ENCODE results near the gene IL10RB. TPM values are rescaled to one million over a fixed set of nuclear protein-coding genes. Genes with fewer than 3 reads are reported as not detected.

Gene IL10RB
- total and polyA plus RNA-seq, 10 of the 15 experiments (the other 5 are each of a cell fraction or from before 2014, with no cell fraction given) = 15.0 to 55.1 (median 34.9) TPM

DNA sequence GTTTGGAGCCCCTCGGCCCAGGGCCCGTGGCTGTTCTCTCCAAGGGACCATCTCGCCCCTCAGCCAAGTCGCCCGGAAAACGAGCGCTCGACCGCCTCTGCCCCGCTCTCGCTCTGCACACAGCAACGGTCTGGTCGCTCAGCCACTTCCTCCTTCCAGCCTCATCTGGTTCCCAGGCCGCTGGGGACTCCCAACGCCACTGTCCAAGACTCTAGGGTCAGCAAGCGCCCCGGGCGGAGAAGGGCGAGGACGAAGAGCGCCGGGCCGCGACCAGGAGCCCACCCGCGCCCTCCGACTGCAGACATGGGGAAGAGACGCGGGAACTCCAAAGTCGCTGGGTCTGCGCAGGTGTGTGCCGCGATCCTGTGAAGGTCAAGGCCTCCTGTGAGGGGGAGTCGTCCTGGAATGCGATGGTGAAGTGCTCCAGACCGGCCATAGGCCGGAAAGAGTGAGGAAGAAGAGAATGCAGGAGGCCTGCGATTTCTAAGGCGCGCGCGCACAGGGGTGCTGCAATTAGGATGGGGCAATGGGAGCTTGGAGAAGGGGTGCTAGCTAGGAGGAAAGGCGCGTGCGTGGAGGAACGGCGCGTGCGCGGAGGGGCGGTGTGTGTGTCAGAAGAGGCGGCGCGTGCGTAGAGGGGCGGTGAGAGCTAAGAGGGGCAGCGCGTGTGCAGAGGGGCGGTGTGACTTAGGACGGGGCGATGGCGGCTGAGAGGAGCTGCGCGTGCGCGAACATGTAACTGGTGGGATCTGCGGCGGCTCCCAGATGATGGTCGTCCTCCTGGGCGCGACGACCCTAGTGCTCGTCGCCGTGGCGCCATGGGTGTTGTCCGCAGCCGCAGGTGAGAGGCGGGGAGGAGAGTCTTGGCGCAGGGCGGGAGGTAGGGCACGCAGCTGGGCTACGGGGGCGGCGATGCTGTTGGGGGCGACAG is 58.4 kb downstream of the IL10RB start, which contains the start of gene IFNAR1 (continued):
- TF ChIP-seq MXI1 (IDR thresholded peaks at IDR 0.05; ENCODE audit: low read depth, low read length) = no peak
- 0 out of 2 replicates have a peak, but pooled peaks have one; percentile 17 for TF ChIP-seq RFX5 (IDR thresholded peaks at IDR 0.05; ENCODE audit: low read depth, low read length)
- no peak; the same call in 1 of the 2 replicates for TF ChIP-seq STAT1 (conservative IDR thresholded peaks at IDR 0.05)
- TF ChIP-seq NR2C2 (IDR thresholded peaks at IDR 0.05; ENCODE audit: borderline replicate concordance, control insufficient read depth, insufficient read length, low read depth) = no peak
- TF ChIP-seq, protein P1, sequence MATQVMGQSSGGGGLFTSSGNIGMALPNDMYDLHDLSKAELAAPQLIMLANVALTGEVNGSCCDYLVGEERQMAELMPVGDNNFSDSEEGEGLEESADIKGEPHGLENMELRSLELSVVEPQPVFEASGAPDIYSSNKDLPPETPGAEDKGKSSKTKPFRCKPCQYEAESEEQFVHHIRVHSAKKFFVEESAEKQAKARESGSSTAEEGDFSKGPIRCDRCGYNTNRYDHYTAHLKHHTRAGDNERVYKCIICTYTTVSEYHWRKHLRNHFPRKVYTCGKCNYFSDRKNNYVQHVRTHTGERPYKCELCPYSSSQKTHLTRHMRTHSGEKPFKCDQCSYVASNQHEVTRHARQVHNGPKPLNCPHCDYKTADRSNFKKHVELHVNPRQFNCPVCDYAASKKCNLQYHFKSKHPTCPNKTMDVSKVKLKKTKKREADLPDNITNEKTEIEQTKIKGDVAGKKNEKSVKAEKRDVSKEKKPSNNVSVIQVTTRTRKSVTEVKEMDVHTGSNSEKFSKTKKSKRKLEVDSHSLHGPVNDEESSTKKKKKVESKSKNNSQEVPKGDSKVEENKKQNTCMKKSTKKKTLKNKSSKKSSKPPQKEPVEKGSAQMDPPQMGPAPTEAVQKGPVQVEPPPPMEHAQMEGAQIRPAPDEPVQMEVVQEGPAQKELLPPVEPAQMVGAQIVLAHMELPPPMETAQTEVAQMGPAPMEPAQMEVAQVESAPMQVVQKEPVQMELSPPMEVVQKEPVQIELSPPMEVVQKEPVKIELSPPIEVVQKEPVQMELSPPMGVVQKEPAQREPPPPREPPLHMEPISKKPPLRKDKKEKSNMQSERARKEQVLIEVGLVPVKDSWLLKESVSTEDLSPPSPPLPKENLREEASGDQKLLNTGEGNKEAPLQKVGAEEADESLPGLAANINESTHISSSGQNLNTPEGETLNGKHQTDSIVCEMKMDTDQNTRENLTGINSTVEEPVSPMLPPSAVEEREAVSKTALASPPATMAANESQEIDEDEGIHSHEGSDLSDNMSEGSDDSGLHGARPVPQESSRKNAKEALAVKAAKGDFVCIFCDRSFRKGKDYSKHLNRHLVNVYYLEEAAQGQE (IDR thresholded peaks at IDR 0.05; ENCODE audit: low read depth, low read length) = no peak
- TF ChIP-seq SIX5 (IDR thresholded peaks at IDR 0.05; ENCODE audit: low read depth, low read length, severe bottlenecking) = no peak
- peak; percentile 38; the same call in 1 of the 2 replicates for TF ChIP-seq RUNX3 (IDR thresholded peaks at IDR 0.05; ENCODE audit: low read length)
- TF ChIP-seq, protein P2, sequence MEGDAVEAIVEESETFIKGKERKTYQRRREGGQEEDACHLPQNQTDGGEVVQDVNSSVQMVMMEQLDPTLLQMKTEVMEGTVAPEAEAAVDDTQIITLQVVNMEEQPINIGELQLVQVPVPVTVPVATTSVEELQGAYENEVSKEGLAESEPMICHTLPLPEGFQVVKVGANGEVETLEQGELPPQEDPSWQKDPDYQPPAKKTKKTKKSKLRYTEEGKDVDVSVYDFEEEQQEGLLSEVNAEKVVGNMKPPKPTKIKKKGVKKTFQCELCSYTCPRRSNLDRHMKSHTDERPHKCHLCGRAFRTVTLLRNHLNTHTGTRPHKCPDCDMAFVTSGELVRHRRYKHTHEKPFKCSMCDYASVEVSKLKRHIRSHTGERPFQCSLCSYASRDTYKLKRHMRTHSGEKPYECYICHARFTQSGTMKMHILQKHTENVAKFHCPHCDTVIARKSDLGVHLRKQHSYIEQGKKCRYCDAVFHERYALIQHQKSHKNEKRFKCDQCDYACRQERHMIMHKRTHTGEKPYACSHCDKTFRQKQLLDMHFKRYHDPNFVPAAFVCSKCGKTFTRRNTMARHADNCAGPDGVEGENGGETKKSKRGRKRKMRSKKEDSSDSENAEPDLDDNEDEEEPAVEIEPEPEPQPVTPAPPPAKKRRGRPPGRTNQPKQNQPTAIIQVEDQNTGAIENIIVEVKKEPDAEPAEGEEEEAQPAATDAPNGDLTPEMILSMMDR (IDR thresholded peaks at IDR 0.05 in 2 of 3, conservative IDR thresholded peaks at IDR 0.05 in 1 of 3; ENCODE audit: control insufficient read depth in 2 of 3, extremely low read depth in 1 of 3, insufficient read depth in 1 of 3, low read depth in 3 of 3, low read length in 3 of 3) = no peak
- TF ChIP-seq SREBF2 (IDR thresholded peaks at IDR 0.05; ENCODE audit: low read length) = no peak
- peak; percentile 33; the same call in 1 of the 2 replicates for TF ChIP-seq SIN3A (IDR thresholded peaks at IDR 0.05; ENCODE audit: low read depth, low read length)
